Activated gamma-delta T cell treated with Interleukin-2 at 50 U/mL for 16 hours (primary cell): ENCODE results near the gene TEP1.
"Not testable (repeated sequence)": the region's sequence is repeated elsewhere in the genome, so short reads cannot be mapped to it uniquely, and the experiment has no call there.

Experiments
- DNase-seq: peaks from one replicate; pipeline ENCODE4 v3.0.0-alpha.2; 2020

Gene TEP1

DNA sequence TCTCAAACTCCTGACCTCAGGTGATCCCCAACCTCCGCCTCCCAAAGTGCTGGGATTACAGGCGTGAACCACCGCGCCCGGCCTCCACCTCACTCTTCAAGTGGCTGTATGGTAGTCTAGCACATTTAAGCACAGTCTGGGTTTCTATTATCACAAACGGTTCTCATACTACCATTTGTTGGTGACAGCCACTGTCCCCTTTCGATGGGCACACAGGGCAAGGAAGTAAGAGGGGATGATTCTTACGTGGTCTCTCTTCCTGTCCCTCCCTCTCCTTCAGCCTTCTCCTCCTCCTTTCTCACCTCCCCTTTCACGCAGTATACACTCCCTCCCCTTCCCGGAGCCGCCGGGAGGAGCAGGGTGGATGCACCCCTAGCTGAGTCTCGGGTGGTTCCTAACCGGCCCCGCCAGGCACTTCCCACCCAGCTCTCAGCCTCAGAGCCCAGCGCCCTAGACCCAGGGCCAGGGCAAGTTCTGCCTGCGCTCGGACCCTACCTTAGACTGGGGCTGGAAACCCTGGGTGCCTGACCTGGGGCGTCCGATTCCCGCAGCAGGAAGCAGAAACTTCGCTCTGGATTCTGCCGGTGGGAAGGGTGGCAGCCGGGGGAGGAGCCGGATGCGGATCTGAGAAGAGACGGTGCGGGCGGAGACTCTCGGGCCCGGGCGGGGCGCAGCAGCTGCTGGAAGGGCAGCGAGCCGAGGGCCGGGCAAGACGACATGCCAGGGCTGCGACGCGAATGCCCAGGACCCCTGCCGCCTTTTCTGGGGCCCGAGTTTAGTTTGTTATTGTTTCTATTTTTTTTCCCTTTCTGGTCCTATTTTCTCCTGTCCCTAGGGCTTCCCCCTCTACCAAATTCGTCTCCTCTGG, at the start of gene TEP1:
TSS of gene TEP1 (minus strand) at position 626 of the 868 bp plus-strand sequence. CDS start 5,062 bp downstream, outside the sequence.
- peak; percentile 69 for DNase-seq

- DNase-seq = peak; percentile 98
These were observed 48.2 kb upstream of the TEP1 start, which contains the start of gene PIP4P1 for GRCh38 chr14:20461225-20462141. Gene PIP4P1, minus strand, starts transcription at chr14:20461434. Its CDS starts 109 bp downstream, at chr14:20461325.

DNA sequence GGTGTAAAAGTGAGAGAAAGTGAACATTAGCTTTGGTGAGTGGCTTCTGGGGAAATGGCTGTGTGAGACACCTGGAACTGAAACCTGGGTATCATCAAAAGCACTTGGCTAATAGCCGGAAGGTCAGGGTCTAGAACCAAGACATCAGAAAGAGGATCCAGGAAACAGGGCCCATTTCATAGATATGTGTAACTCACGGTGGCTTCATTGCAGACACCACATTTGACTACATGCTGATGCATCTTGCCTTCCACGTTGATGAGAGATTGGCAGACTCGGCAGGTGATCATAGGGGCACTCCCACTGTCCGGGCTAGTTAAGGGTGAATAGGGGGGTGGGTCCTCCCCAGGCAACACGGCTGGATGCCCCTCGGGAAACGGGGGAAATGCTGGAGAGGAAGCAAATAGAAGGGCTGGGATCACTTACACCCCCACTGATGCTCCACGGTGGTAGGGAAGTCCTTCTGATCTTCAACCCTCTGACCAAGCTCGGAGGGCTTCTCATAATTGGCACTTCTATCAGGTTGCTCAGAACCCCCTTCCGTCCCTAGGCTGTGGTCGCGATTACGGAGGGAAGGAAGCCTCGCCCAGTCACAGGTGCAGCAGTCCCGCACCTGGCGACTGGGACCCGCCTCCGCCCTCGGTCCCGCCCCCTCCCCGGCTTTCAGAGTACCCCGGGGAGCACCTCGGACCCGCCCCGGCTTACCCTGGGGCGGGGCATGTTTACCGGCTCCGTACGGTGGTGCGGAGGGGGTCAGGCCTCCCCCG, 47.3 kb upstream of the TEP1 start:
- DNase-seq = peak; percentile 55

GRCh38 chr14:20458031-20458789, 44.9 kb upstream of the TEP1 start:
- DNase-seq = no peak

DNA sequence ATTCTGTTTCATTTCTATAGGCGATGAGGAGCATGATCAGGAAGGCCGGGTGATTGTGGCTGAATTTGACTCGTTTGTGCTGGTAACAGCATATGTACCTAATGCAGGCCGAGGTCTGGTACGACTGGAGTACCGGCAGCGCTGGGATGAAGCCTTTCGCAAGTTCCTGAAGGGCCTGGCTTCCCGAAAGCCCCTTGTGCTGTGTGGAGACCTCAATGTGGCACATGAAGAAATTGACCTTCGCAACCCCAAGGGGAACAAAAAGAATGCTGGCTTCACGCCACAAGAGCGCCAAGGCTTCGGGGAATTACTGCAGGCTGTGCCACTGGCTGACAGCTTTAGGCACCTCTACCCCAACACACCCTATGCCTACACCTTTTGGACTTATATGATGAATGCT, 43.7 kb upstream of the TEP1 start:
- DNase-seq = no peak

GRCh38 chr14:20455355-20456300, 42.3 kb upstream of the TEP1 start:
- DNase-seq = peak; percentile 17

GRCh38 chr14:20454516-20455354, 41.4 kb upstream of the TEP1 start, which contains the start of the genes APEX1 and OSGEP:
Gene APEX1, plus strand, starts transcription at chr14:20455226. Its CDS starts 420 bp downstream, at chr14:20455646.
Gene OSGEP, minus strand, starts transcription at chr14:20454812. Its CDS starts 129 bp downstream, at chr14:20454683.
- DNase-seq = peak; percentile 97

DNA sequence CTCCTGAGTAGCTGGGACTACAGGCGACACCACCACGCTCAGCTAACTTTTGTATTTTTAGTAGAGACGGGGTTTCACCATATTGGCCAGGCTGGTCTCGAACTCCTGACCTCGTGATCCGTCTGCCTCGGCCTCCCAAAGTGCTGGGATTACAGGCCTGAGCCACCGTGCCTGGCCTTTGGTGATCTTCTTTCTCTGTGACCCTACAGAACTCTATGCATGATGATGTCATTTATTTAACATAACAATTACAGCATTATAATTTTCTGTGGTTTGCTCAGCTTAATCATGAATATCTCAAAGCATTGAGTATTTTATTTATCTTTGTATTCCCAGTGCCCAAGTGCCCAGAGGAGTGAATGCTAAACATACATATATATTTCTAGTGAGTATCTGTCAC, 39.5 kb upstream of the TEP1 start:
- DNase-seq = not testable (repeated sequence)

DNA sequence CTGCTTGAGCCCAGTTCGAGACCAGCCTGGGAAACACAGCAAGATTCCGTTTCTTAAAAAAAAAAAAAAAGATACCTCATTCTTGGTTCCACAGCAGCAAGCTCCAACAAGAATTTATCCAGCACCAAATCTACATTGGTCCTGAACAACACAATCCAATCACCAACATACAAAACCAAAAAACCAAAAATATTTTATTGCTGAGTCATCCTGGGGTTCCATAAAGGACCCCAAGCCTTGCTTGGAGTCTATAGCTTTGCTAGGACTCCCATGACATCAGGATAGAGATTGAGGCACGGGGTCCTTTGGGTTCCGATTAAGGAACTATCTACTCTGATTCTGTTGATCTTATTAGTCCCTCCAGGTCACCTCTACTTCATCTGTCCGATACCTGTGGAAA, 33.6 kb upstream of the TEP1 start:
- DNase-seq = no peak

GRCh38 chr14:20443650-20444049, 30.3 kb upstream of the TEP1 start:
- DNase-seq = not testable (repeated sequence)

DNA sequence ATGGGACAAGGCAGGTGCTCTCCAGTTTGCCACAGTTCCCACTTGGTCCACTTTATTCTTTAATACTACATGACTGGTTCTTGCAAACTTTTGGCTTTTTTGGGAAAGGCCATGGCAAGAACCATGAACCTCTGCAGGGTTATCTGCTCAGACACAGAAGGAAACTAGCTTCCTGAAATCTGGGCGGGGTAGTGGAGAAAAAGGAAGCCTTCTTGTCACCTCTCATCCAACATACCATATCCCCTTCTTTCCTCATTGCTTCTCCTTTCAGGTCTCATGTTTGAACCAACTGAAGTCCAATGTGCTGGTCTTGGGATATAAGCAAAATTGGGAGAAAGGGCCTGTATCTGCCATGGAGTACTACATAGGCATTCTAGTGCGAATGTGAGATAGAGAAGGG, 28.2 kb upstream of the TEP1 start:
- DNase-seq = no peak

DNA sequence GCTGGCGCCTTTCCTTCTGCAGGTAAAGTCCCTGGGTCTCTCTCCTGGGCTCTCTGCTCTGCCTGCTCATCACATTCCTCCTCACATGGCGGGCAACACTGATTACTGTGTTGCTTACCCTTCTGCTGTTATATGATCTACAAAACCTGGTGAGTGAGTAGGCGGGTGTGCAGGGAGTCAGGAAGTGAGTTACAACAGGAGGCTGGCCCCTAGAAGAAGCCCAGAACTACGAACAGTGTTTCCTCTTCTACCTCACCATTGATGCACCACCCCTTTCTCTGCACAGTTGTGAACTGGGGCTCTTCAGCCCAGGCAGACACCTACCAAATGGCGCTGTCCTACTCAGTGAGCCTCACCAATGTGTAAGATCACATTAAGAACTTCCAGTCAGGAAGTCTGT, 27.6 kb upstream of the TEP1 start:
- DNase-seq = peak; percentile 24

GRCh38 chr14:20440465-20440864, 27.2 kb upstream of the TEP1 start:
- no peak for DNase-seq

GRCh38 chr14:20438664-20439063, 25.4 kb upstream of the TEP1 start:
- DNase-seq = no peak

DNA sequence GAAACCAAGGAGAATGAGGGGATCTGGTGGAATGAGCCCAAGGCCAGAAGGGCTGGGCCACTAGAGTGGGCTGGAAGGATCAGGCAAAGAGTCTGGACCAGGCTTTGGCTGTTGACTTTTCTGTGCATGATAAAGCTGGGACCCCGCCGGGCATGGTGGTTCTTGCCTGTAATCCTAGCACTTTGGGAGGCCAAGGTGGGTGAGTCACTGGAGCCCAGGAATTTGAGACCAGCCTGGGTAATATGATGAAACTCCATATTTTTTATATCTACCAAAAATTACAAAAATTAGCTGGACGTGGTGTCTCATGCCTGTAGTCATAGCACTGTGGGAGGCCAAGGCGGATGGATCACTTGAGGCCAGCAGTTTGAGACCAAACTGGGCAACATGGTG, 23.1 kb upstream of the TEP1 start:
- no peak for DNase-seq

DNA sequence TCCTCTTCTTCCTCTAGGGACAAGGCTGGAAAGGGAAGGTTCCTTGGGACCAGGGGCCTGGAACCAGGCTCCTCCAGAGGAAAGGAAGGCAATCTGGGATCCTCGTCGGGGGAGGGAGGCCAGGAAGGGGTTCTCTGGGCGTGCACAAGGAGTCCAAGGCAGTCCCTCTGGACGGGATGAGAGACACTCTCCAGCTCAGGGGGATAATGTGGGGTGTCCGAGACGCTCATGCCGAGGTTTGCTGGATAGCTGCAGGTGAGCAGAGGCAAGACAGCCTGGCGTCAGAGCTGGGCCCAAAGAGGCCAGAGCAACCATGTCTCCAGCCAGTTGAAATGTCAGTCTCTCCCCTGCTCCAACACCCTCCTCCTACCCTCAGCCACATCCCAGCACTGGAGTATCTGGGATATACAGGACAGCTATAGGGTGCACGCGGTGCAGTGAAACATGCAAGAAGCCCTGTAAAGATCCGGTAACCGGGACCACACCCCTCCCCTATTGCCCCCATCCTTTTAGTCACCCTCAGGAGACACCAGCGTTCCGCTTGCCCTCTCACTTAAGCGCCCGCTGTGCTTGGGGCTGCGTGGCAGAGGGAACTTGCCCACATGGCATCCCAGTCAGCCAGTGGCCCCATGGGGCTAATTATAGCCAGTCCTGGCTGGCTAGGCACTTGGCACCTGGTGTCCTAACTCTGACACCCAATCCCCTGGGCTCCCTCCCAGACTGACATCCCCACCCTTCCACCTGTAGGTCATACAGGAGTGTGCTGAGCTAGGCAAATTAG, 22.5 kb upstream of the TEP1 start, which contains the start of gene KLHL33:
TSS of gene KLHL33 (minus strand) at position 585 of the 781 bp plus-strand sequence. CDS start at position 230, 355 bp downstream.
- no peak for DNase-seq

DNA sequence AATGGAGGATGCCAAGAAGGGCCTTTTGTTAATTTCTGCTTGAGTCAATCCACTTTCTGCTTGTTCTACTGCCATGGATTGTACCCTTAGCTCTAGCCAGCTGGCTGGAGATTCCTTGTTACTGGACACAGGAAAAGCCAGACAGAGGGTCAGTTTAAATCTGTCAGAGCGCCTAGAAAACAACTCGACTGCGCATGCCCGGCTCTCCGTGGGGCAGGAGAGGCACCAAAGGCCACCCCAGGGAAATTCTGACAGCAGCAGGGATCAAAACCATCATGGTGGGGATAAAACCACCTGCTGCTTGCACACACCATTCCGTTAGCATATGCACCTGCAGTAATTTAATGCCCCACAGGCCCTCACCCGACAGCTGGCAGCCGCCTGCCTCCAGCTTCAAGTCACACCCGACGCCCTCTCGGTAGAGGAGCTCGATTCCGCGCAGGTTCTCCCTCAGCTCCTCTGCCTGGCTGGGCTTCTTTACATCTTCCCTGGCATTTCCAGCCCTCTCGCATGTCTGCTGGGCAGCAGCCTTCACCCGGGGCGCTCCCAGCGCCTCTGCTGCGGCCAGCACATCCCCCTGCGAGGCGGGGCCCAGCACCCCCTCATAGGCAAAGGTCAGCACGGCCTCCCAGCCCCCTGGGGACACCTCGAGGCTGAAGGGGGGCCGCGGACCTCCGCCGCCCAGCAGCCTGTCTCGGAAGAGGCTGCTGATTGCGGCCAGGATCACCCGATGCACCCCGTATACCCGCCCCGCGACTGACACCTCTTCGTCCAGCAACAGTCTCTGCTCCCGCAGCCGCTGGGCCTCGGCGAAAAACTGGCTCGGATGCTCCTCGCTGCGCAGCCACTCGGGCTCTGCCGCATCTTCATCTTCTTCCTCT, 21.6 kb upstream of the TEP1 start:
- no peak for DNase-seq
